Activated CD8-positive, alpha-beta memory T cell treated with anti-CD3 and anti-CD28 coated beads, Interleukin-2, amount 10 ng/mL, durations not matched to agents 7 days and 5 days (primary cell): ENCODE measurements around the gene USP34. TPM values are rescaled to one million over a fixed set of nuclear protein-coding genes. Genes with fewer than 3 reads are reported as not detected.

Experiments used
- ATAC-seq: fragments of 150-1000 bp; cut with Tn5 transposase; one replicate; pipeline ENCODE4 v1.10.0; 2021; ENCODE audit warnings: moderate library complexity
- CTCF ChIA-PET: fragments of 350-600 bp; sonication (Branson Sonifier 250); formaldehyde crosslinking; loops from one replicate; lab custom pipeline; 2021; ENCODE audit warnings: antibody characterized with exemption; lab: Charles Lee
- DNase-seq: peaks from one replicate; pipeline ENCODE4 v3.0.0-alpha.2; 2020
- H3K27ac Mint-ChIP-seq: one replicate; pipeline ENCODE4 v1.8.0; 2021; ENCODE audit warnings: mild to moderate bottlenecking, mixed read lengths
- H3K27me3 Mint-ChIP-seq: one replicate; pipeline ENCODE4 v1.8.0; 2021; ENCODE audit warnings: mixed read lengths
- H3K36me3 Mint-ChIP-seq: one replicate; pipeline ENCODE4 v1.8.0; 2021; ENCODE audit warnings: mild to moderate bottlenecking, mixed read lengths
- H3K4me1 Mint-ChIP-seq: one replicate; pipeline ENCODE4 v1.8.0; 2021; ENCODE audit warnings: mixed read lengths
- H3K4me3 Mint-ChIP-seq: one replicate; pipeline ENCODE4 v1.8.0; 2021; ENCODE audit warnings: mild to moderate bottlenecking, moderate library complexity, mixed read lengths
- H3K9me3 Mint-ChIP-seq: one replicate; pipeline ENCODE4 v1.8.0; 2022; ENCODE audit warnings: low read depth, mixed read lengths
- total RNA-seq, 2 experiments: library from RNA; stranded (reverse); gene quantifications; one replicate each; pipeline ENCODE4 v1.2.3, GENCODE V29; 2021

Gene USP34
- total RNA-seq, 2 experiments from 2014 or later = 70.3 to 93.7 TPM

GRCh38 chr2:61183795-61184194 is 287.1 kb downstream of the USP34 start:
- CTCF ChIA-PET = no interaction called here
- no peak for DNase-seq
- ATAC-seq = no peak
- Mint-ChIP-seq H3K4me1 (peaks cover 56% of the 10 kb centered on the region), H3K27me3 (no peaks in the 10 kb centered on the region), H3K36me3 (peaks cover 76% of the 10 kb centered on the region), H3K4me3 (no peak overlapping the region), H3K9me3 (no peaks in the 10 kb centered on the region), H3K27ac (no peak overlapping the region)

GRCh38 chr2:61182059-61182383 is 288.9 kb downstream of the USP34 start:
- Mint-ChIP-seq H3K4me1 (peaks cover 62% of the 10 kb centered on the region), H3K4me3 (peak overlapping the region; percentile 40), H3K9me3 (no peaks in the 10 kb centered on the region), H3K27me3 (no peaks in the 10 kb centered on the region), H3K36me3 (peaks cover 64% of the 10 kb centered on the region), H3K27ac (peak overlapping the region; percentile 12)
- CTCF ChIA-PET = no interaction called here
- ATAC-seq (no peak), DNase-seq (no peak)

GRCh38 chr2:61181382-61182058 is 289.4 kb downstream of the USP34 start:
- DNase-seq (no peak), ATAC-seq (no peak)
- Mint-ChIP-seq H3K36me3 (peaks cover 61% of the 10 kb centered on the region), H3K9me3 (no peaks in the 10 kb centered on the region), H3K27ac (peak overlapping the region; percentile 12), H3K4me3 (peak overlapping the region; percentile 40), H3K4me1 (peaks cover 65% of the 10 kb centered on the region), H3K27me3 (no peaks in the 10 kb centered on the region)
- CTCF ChIA-PET = no interaction called here

GRCh38 chr2:61180686-61181085 is 290.2 kb downstream of the USP34 start:
- Mint-ChIP-seq H3K4me1 (peaks cover 71% of the 10 kb centered on the region), H3K4me3 (peak overlapping the region; percentile 40), H3K27me3 (no peaks in the 10 kb centered on the region), H3K36me3 (peaks cover 55% of the 10 kb centered on the region), H3K27ac (peak overlapping the region; percentile 13), H3K9me3 (no peaks in the 10 kb centered on the region)
- DNase-seq (no peak), ATAC-seq (no peak)
- CTCF ChIA-PET = no interaction called here

- CTCF ChIA-PET = interaction anchor here (2.1 kb wide), 1 partner anchor 14 kb away, joined by 7 read pairs; no protein-coding TSS in a partner anchor
- Mint-ChIP-seq H3K4me3 (peak overlapping the region; percentile 85), H3K27me3 (peaks cover 6% of the 10 kb centered on the region), H3K36me3 (peaks cover 48% of the 10 kb centered on the region), H3K9me3 (no peaks in the 10 kb centered on the region), H3K4me1 (peaks cover 64% of the 10 kb centered on the region), H3K27ac (peak overlapping the region; percentile 45)
- DNase-seq = no peak
- no peak for ATAC-seq
Measured at GRCh38 chr2:61179701-61180639, 290.9 kb downstream of the USP34 start.

GRCh38 chr2:61178603-61179545 is 292.0 kb downstream of the USP34 start:
- H3K27me3 Mint-ChIP-seq = peaks cover 6% of the 10 kb centered on the region
- no peaks in the 10 kb centered on the region for H3K9me3 Mint-ChIP-seq
- CTCF ChIA-PET = interaction anchor here (0.6 to 2.1 kb wide), 3 partner anchors 15 to 363 kb away, joined by 3 to 7 read pairs (median 4); no protein-coding TSS in a partner anchor
- peak overlapping the region; percentile 85 for H3K4me3 Mint-ChIP-seq
- ATAC-seq (no peak), DNase-seq (no peak)
- peaks cover 57% of the 10 kb centered on the region for H3K4me1 Mint-ChIP-seq
- H3K27ac Mint-ChIP-seq = peak overlapping the region; percentile 94
- peaks cover 41% of the 10 kb centered on the region for H3K36me3 Mint-ChIP-seq

- Mint-ChIP-seq H3K4me1 (peaks cover 53% of the 10 kb centered on the region), H3K4me3 (peak overlapping the region; percentile 85), H3K27me3 (peaks cover 6% of the 10 kb centered on the region), H3K9me3 (no peaks in the 10 kb centered on the region), H3K36me3 (peaks cover 32% of the 10 kb centered on the region), H3K27ac (peak overlapping the region; percentile 94)
- ATAC-seq = peak; percentile 6
- CTCF ChIA-PET = interaction anchor here (0.6 to 2.1 kb wide), 4 partner anchors 16 to 362 kb away, joined by 3 to 7 read pairs (median 4); no protein-coding TSS in a partner anchor
- DNase-seq = peak; percentile 59
Measured at GRCh38 chr2:61177727-61178549, 292.9 kb downstream of the USP34 start.

- H3K27ac Mint-ChIP-seq = peak overlapping the region; percentile 88
- peak overlapping the region; percentile 85 for H3K4me3 Mint-ChIP-seq
- peaks cover 6% of the 10 kb centered on the region for H3K27me3 Mint-ChIP-seq
- peak; percentile 95 for DNase-seq
- peak; percentile 91 for ATAC-seq
- CTCF ChIA-PET = interaction anchor here (0.9 to 2.1 kb wide), 5 partner anchors 17 to 111 kb away, joined by 3 to 7 read pairs (median 4); partner anchors contain the start of gene SANBR
- no peaks in the 10 kb centered on the region for H3K9me3 Mint-ChIP-seq
- H3K36me3 Mint-ChIP-seq = peaks cover 24% of the 10 kb centered on the region
- H3K4me1 Mint-ChIP-seq = peaks cover 46% of the 10 kb centered on the region
Measured at GRCh38 chr2:61176755-61177726, 293.8 kb downstream of the USP34 start.

- CTCF ChIA-PET = interaction anchor here (1.2 kb wide), 1 partner anchor 19 kb away, joined by 3 read pairs; no protein-coding TSS in a partner anchor
- H3K9me3 Mint-ChIP-seq = no peaks in the 10 kb centered on the region
- ATAC-seq (no peak), DNase-seq (no peak)
- H3K4me3 Mint-ChIP-seq = no peak overlapping the region
- peaks cover 6% of the 10 kb centered on the region for H3K27me3 Mint-ChIP-seq
- peaks cover 8% of the 10 kb centered on the region for H3K36me3 Mint-ChIP-seq
- no peak overlapping the region for H3K27ac Mint-ChIP-seq
- peaks cover 27% of the 10 kb centered on the region for H3K4me1 Mint-ChIP-seq
Measured at GRCh38 chr2:61175036-61175435, 295.9 kb downstream of the USP34 start.

- Mint-ChIP-seq H3K27me3 (peaks cover 6% of the 10 kb centered on the region), H3K4me3 (no peak overlapping the region), H3K27ac (no peak overlapping the region), H3K36me3 (peaks cover 1% of the 10 kb centered on the region), H3K4me1 (peaks cover 8% of the 10 kb centered on the region), H3K9me3 (no peaks in the 10 kb centered on the region)
- CTCF ChIA-PET = interaction anchor here (1.2 kb wide), 1 partner anchor 253 kb away, joined by 3 read pairs; no protein-coding TSS in a partner anchor
- no peak for DNase-seq
- no peak for ATAC-seq
Measured at GRCh38 chr2:61173116-61173515, 297.8 kb downstream of the USP34 start.

GRCh38 chr2:61172671-61173070 is 298.2 kb downstream of the USP34 start:
- Mint-ChIP-seq H3K9me3 (no peaks in the 10 kb centered on the region), H3K36me3 (peaks cover under 1% of the 10 kb centered on the region), H3K4me1 (peaks cover 8% of the 10 kb centered on the region), H3K27ac (no peak overlapping the region), H3K27me3 (peaks cover 6% of the 10 kb centered on the region), H3K4me3 (no peak overlapping the region)
- DNase-seq = no peak
- no peak for ATAC-seq
- CTCF ChIA-PET = interaction anchor here (1.2 kb wide), 1 partner anchor 253 kb away, joined by 3 read pairs; no protein-coding TSS in a partner anchor
